B cell (primary cell): ENCODE results near the gene TXNDC11. TPM values are rescaled to one million over a fixed set of nuclear protein-coding genes. Genes with fewer than 3 reads are reported as not detected.

ENCODE experiments used
- ATAC-seq: fragments of 200-7000 bp; cut with Tn5 transposase; one replicate; pipeline ENCODE4 v1.10.0; 2021; ENCODE audit warnings: low read depth, mild to moderate bottlenecking, moderate number of reproducible peaks, moderate library complexity
- CTCF ChIA-PET: fragments of 350-600 bp; sonication (Branson Sonifier 250); formaldehyde crosslinking; loops from one replicate; lab custom pipeline; 2021; ENCODE audit warnings: antibody characterized with exemption, inconsistent platforms; lab: Charles Lee
- POLR2A ChIA-PET: fragments of 350-600 bp; sonication (Branson Sonifier 250); formaldehyde crosslinking; loops from one replicate; lab custom pipeline; 2021; ENCODE audit warnings: antibody characterized with exemption; lab: Charles Lee
- DNase-seq: peaks from one replicate; pipeline ENCODE4 v3.0.0; 2013
- H2AFZ ChIP-seq: 2 replicates; pipeline ENCODE4 v1.6.1; 2012; ENCODE audit warnings: mild to moderate bottlenecking, low read depth, low read length; ENCODE audit not compliant: insufficient read depth, poor library complexity, severe bottlenecking
- H3K27ac ChIP-seq, 2 donors: 1 replicate in 1 of 2; 2 replicates in 1 of 2; pipeline ENCODE4 v1.5.1; 2012 to 2013; ENCODE audit warnings: low read length in 2 of 2, mild to moderate bottlenecking in 2 of 2, moderate library complexity in 1 of 2
- H3K27me3 ChIP-seq, 4 experiments: fragments of 200-600 bp in 1 of 4; sonication (generic) in 1 of 4; replicated peaks in 1 of 4; 1 replicate in 2 of 4; 2 replicates in 2 of 4; pipeline versions ENCODE4 v1.6.1 to v1.7.0; 2013 to 2016; ENCODE audit warnings: low read length in 3 of 4, mild to moderate bottlenecking in 2 of 4, mixed read lengths in 1 of 4, moderate library complexity in 1 of 4; ENCODE audit not compliant: insufficient read depth in 4 of 4, control insufficient read depth in 3 of 4; ENCODE audit errors: control extremely low read depth in 1 of 4
- H3K36me3 ChIP-seq, 2 experiments: replicated peaks in 1 of 2; 1 replicate in 1 of 2; 2 replicates in 1 of 2; pipeline versions ENCODE4 v1.6.1 to v1.7.1; 2013; ENCODE audit warnings: low read length in 1 of 2; ENCODE audit not compliant: insufficient read depth in 2 of 2, control insufficient read depth in 1 of 2; ENCODE audit errors: control extremely low read depth in 1 of 2, extremely low read depth in 1 of 2
- H3K4me1 ChIP-seq, 2 donors: fragments of 200-600 bp in 1 of 2; sonication (generic) in 1 of 2; 1 replicate in 1 of 2; 2 replicates in 1 of 2; pipeline versions ENCODE4 v1.5.1 to v1.6.1; 2013 to 2017; ENCODE audit warnings: low read length in 2 of 2; ENCODE audit not compliant: control insufficient read depth in 2 of 2, insufficient read depth in 2 of 2
- H3K4me2 ChIP-seq: replicated peaks from 2 replicates; pipeline ENCODE3; 2012; ENCODE audit warnings: mild to moderate bottlenecking, low read depth, low read length; ENCODE audit not compliant: poor library complexity, severe bottlenecking
- H3K4me3 ChIP-seq, 5 experiments: fragments of 200-600 bp in 1 of 5; sonication (generic) in 1 of 5; 1 replicate in 3 of 5; 2 replicates in 2 of 5; pipeline versions ENCODE4 v1.5.1 to v1.7.0; 2011 to 2016; ENCODE audit warnings: low read length in 4 of 5, mild to moderate bottlenecking in 4 of 5, low read depth in 2 of 5, control low read depth in 1 of 5, moderate library complexity in 1 of 5; ENCODE audit not compliant: insufficient read depth in 1 of 5; ENCODE audit errors: control extremely low read depth in 1 of 5, extremely low read depth in 1 of 5
- H3K79me2 ChIP-seq: fragments of 200-600 bp; sonication (generic); one replicate; pipeline ENCODE4 v1.6.0; 2016; ENCODE audit warnings: low read length; ENCODE audit not compliant: control insufficient read depth, insufficient read depth
- H3K9ac ChIP-seq: fragments of 200-600 bp; sonication (generic); 2 replicates; pipeline ENCODE4 v1.6.1; 2017; ENCODE audit warnings: mild to moderate bottlenecking, low read length, moderate library complexity
- H3K9me3 ChIP-seq, 3 donors: one replicate each; pipeline versions ENCODE4 v1.6.1 to v1.7.1; 2013; ENCODE audit warnings: low read length in 2 of 3; ENCODE audit not compliant: control insufficient read depth in 2 of 3, insufficient read depth in 1 of 3; ENCODE audit errors: control extremely low read depth in 1 of 3
- H4K20me1 ChIP-seq: 2 replicates; pipeline ENCODE4 v1.6.0; 2012; ENCODE audit warnings: mild to moderate bottlenecking, low read length; ENCODE audit not compliant: insufficient read depth, control insufficient read depth, poor library complexity, severe bottlenecking
- H3K27ac Mint-ChIP-seq: one replicate; pipeline ENCODE4 v1.8.0; 2021; ENCODE audit warnings: mixed read lengths
- H3K27me3 Mint-ChIP-seq: one replicate; pipeline ENCODE4 v1.8.0; 2021; ENCODE audit warnings: mixed read lengths
- H3K4me1 Mint-ChIP-seq: one replicate; pipeline ENCODE4 v1.8.0; 2021; ENCODE audit warnings: mixed read lengths
- H3K4me3 Mint-ChIP-seq: one replicate; pipeline ENCODE4 v1.8.0; 2021; ENCODE audit warnings: mixed read lengths
- H3K9me3 Mint-ChIP-seq: one replicate; pipeline ENCODE4 v1.8.0; 2022; ENCODE audit warnings: mixed read lengths; ENCODE audit not compliant: insufficient read depth
- EZH2 ChIP-seq: IDR thresholded peaks from 2 replicates; pipeline ENCODE4 v1.6.1; 2012; ENCODE audit warnings: borderline replicate concordance, low read depth, mild to moderate bottlenecking, moderate library complexity, low read length; ENCODE audit not compliant: insufficient read depth, poor library complexity, severe bottlenecking
- WGBS: methylation state at CpG from one replicate; pipeline ENCODE4 v1.1.5; 2013; ENCODE audit warnings: missing lambda C conversion rate; ENCODE audit not compliant: insufficient coverage; 5-methylcytosine and 5-hydroxymethylcytosine counted together
- intact Hi-C: fragments of 100-400 bp; cut with micrococcal nuclease; formaldehyde crosslinking; loops from one replicate; pipeline ENCODE4 v1.10.0; 2022
- polyA plus RNA-seq: library from polyadenylated mRNA; depleted of rRNA; stranded (reverse); fragments of >200 nt; gene quantifications from 2 replicates; pipeline ENCODE4 v1.2.3, GENCODE V29; 2012
- total RNA-seq, 2 donors: library from RNA; stranded (reverse); fragments of 120-200 nt in 1 of 2; gene quantifications; 1 replicate in 1 of 2; 2 replicates in 1 of 2; pipeline versions ENCODE4 v1.2.3 to v1.2.4, GENCODE V29; 2013 to 2022
- TF ChIP-seq, protein P1 (sequence below): fragments of 200-600 bp; IDR thresholded peaks from one replicate; pipeline ENCODE4 v1.8.0; 2022; ENCODE audit warnings: antibody characterized with exemption, mild to moderate bottlenecking

TXNDC11 gene
- total and polyA plus RNA-seq, 2 donors (not counting 1 experiment from before 2014, with no cell fraction given), result 50.2 to 76.9 TPM

DNA sequence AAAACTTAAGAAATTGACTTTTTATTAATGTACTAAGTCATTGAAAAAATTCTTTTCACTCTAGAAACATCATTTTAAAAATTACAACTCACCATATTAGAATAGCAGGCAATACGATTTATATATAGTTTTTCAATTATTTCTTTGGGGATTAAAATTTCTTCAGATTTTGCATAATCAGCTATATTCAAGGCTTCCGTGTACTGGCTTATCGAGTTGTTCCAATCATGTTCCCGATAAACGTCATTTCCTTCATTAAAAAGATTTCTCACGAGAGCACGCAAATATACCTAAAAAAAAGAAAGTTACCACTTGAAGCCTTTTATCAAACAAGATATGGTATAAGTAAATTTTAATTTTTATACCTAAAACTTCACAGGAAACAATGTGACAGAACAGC lies 36.4 kb upstream of the TXNDC11 start:
- Mint-ChIP-seq H3K9me3 (no peaks in the 10 kb centered on the region), H3K27me3 (no peaks in the 10 kb centered on the region), H3K4me3 (no peak overlapping the region), H3K27ac (no peak overlapping the region), H3K4me1 (peaks cover 35% of the 10 kb centered on the region)
- H4K20me1 ChIP-seq, result no peaks in the 10 kb centered on the region
- H3K4me3 ChIP-seq, result no peak overlapping the region
- ChIA-PET CTCF (interaction anchor here (0.8 kb wide), 1 partner anchor 309 kb away, joined by 3 read pairs; no protein-coding TSS in a partner anchor), POLR2A (interaction anchor here (0.8 kb wide), 1 partner anchor 82 kb away, joined by 5 read pairs; no protein-coding TSS in a partner anchor)
- ATAC-seq (no peak), DNase-seq (no peak)
- no peak overlapping the region for H3K27ac ChIP-seq
- H3K79me2 ChIP-seq, result peaks cover 54% of the 10 kb centered on the region
- peaks cover 23 to 29% of the 10 kb centered on the region in 2 donors for H3K4me1 ChIP-seq
- H3K9me3 ChIP-seq, result no peaks in the 10 kb centered on the region
- no peak overlapping the region for H3K4me2 ChIP-seq
- TF ChIP-seq, protein P1, sequence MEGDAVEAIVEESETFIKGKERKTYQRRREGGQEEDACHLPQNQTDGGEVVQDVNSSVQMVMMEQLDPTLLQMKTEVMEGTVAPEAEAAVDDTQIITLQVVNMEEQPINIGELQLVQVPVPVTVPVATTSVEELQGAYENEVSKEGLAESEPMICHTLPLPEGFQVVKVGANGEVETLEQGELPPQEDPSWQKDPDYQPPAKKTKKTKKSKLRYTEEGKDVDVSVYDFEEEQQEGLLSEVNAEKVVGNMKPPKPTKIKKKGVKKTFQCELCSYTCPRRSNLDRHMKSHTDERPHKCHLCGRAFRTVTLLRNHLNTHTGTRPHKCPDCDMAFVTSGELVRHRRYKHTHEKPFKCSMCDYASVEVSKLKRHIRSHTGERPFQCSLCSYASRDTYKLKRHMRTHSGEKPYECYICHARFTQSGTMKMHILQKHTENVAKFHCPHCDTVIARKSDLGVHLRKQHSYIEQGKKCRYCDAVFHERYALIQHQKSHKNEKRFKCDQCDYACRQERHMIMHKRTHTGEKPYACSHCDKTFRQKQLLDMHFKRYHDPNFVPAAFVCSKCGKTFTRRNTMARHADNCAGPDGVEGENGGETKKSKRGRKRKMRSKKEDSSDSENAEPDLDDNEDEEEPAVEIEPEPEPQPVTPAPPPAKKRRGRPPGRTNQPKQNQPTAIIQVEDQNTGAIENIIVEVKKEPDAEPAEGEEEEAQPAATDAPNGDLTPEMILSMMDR, result no peak
- TF ChIP-seq EZH2, result no peak
- H2AFZ ChIP-seq, result no peak overlapping the region
- intact Hi-C loops, result no loop called here
- no peak overlapping the region for H3K9ac ChIP-seq
- 100% methylated on average over 4 of the region's 7 CpGs for WGBS
- H3K27me3 ChIP-seq, result no peaks in the 10 kb centered on the region
- peaks cover 19 to 40% of the 10 kb centered on the region in 2 experiments for H3K36me3 ChIP-seq

GRCh38 chr16:11774065-11774626 lies 31.5 kb upstream of the TXNDC11 start:
- Histone ChIP-seq H3K4me2 (no peak overlapping the region), H3K27ac (peak overlapping the region in 1 of 2 donors; percentile 52), H3K4me3 (no peak overlapping the region), H3K9me3 (no peaks in the 10 kb centered on the region), H2AFZ (no peak overlapping the region), H3K36me3 (peaks cover 25 to 62% of the 10 kb centered on the region in 2 experiments), H3K27me3 (no peaks in the 10 kb centered on the region), H4K20me1 (no peaks in the 10 kb centered on the region), H3K4me1 (peaks cover 9 to 18% of the 10 kb centered on the region in 2 donors), H3K9ac (no peak overlapping the region), H3K79me2 (peaks cover 19% of the 10 kb centered on the region)
- intact Hi-C loops, result no loop called here
- peak overlapping the region; percentile 18 for H3K4me3 Mint-ChIP-seq
- 100% methylated on average over 1 of the region's 3 CpGs for WGBS
- peaks cover 29% of the 10 kb centered on the region for H3K4me1 Mint-ChIP-seq
- peak overlapping the region; percentile 68 for H3K27ac Mint-ChIP-seq
- DNase-seq (no peak), ATAC-seq (no peak)
- TF ChIP-seq, protein P1, result no peak
- TF ChIP-seq EZH2, result no peak
- ChIA-PET CTCF (no interaction called here), POLR2A (interaction anchor here (0.7 kb wide), 1 partner anchor 186 kb away, joined by 4 read pairs; no protein-coding TSS in a partner anchor)
- H3K27me3 Mint-ChIP-seq, result no peaks in the 10 kb centered on the region
- no peaks in the 10 kb centered on the region for H3K9me3 Mint-ChIP-seq
